Suprapubic skin (tissue), 3 donors: ENCODE data around the gene SCTR.

Experiments
- CTCF ChIP-seq, 2 donors: fragments of 200-600 bp in 1 of 2; fragments of 450-650 bp in 1 of 2; sonication (generic) in 1 of 2; IDR thresholded peaks; one replicate each; pipeline ENCODE4 v1.5.1; 2016 to 2019; ENCODE audit warnings: antibody characterized with exemption in 2 of 2, mild to moderate bottlenecking in 1 of 2, moderate library complexity in 1 of 2
- POLR2AphosphoS5 ChIP-seq, 3 donors: sonication (generic); formaldehyde crosslinking; IDR thresholded peaks; one replicate each; pipeline ENCODE4 v1.6.1; 2017; ENCODE audit warnings: antibody characterized with exemption in 3 of 3

GRCh38 chr2:119423811-119424210 is 100.5 kb downstream of the SCTR start:
- TF ChIP-seq CTCF (IDR thresholded peaks at IDR 0.05) = no peak
- TF ChIP-seq POLR2AphosphoS5 (IDR thresholded peaks at IDR 0.05) = no peak
